ENCODE results near the gene KCNJ10.

The KCNJ10 gene

DNA sequence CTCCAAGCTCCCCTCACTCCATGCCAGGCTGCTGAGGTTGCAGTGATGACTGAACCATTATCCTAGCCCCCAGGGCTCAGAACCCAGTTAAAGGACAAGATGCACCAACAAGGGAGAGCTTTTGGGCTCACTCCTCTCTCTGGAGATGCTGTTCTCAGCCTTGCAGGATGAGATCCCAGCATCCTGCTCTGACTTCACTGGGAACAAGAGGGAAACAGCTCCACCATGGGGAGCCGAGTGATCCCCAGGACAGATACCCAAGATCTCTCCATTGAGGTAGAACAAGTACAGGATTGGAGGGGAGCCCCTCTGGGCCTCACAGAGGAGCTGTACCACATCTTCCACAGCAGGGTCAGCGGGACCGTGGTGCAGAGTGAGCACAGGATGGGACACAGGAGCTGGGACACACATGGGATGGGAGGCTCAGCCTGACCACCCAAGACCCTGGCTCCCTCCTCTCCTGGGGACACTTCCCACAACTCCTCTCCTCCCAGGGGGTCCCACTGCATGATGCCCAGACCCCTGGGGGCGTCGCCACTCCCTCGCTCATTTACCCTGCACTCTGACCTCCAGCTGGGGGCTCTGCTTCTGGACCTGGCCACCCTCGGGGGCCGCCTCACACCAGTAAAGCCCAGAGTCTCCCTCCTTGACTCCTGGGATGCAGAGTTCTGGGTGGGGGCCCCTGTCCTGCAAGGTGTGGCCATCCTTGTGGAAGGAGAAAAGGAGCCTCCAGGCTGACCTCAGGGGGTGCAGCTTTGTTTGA, 97.3 kb downstream of the KCNJ10 start:
- Histone ChIP-seq H3K27me3 (ENCODE audit: low read depth, low read length) (peaks cover 31% of the 10 kb centered on the region), H3K27ac (ENCODE audit: low read length) (no peak overlapping the region)

DNA sequence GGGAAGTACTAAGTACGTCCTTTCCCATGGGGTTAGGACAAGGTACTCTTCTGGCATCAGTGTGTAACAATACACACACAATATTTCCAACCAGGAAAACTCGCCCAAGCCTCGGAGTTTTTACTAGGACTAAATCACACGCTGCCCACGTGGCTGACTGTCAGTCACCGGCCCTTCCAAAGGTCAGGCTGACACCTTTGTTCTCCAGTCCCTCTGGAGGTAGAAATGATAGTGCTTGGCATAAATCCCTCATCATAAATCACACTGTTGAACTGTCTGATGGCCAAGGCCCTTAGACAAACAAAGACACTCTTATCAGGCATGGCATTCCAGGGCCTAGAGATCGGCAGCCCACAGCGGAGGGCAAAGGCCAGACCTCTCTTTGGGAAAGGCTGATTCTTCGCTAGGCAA, 99.0 kb downstream of the KCNJ10 start:
- H3K27me3 ChIP-seq (ENCODE audit: low read depth, low read length), result peaks cover 25% of the 10 kb centered on the region
- H3K79me2 ChIP-seq (ENCODE audit: low read length), result no peaks in the 10 kb centered on the region
- H3K9ac ChIP-seq (ENCODE audit: low read length), result no peak overlapping the region
- no peaks in the 10 kb centered on the region for H3K9me3 ChIP-seq (ENCODE audit: insufficient read depth, low read length)
- H3K4me2 ChIP-seq (ENCODE audit: low read length), result no peak overlapping the region
- peaks cover 3% of the 10 kb centered on the region for H3K36me3 ChIP-seq (replicated peaks; ENCODE audit: low read depth, low read length)
- H3K4me3 ChIP-seq (ENCODE audit: low read length), result no peak overlapping the region
- H3K4me1 ChIP-seq (ENCODE audit: low read length), result peaks cover 29% of the 10 kb centered on the region
- TF ChIP-seq EZH2phosphoT487 (IDR thresholded peaks at IDR 0.05; ENCODE audit: low read depth), result no peak
- TF ChIP-seq, protein P1, sequence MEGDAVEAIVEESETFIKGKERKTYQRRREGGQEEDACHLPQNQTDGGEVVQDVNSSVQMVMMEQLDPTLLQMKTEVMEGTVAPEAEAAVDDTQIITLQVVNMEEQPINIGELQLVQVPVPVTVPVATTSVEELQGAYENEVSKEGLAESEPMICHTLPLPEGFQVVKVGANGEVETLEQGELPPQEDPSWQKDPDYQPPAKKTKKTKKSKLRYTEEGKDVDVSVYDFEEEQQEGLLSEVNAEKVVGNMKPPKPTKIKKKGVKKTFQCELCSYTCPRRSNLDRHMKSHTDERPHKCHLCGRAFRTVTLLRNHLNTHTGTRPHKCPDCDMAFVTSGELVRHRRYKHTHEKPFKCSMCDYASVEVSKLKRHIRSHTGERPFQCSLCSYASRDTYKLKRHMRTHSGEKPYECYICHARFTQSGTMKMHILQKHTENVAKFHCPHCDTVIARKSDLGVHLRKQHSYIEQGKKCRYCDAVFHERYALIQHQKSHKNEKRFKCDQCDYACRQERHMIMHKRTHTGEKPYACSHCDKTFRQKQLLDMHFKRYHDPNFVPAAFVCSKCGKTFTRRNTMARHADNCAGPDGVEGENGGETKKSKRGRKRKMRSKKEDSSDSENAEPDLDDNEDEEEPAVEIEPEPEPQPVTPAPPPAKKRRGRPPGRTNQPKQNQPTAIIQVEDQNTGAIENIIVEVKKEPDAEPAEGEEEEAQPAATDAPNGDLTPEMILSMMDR (IDR thresholded peaks at IDR 0.05; ENCODE audit: low read depth, low read length), result no peak
- no peaks in the 10 kb centered on the region for H4K20me1 ChIP-seq (ENCODE audit: insufficient read depth, low read length)
- no peak overlapping the region for H3K27ac ChIP-seq (ENCODE audit: low read length)
- no peak overlapping the region for H2AFZ ChIP-seq (ENCODE audit: low read depth, low read length)

More for the DNA sequence above, 97.3 kb downstream of the KCNJ10 start:
- H2AFZ ChIP-seq (ENCODE audit: low read depth, low read length), result no peak overlapping the region
- no peak overlapping the region for H3K9ac ChIP-seq (ENCODE audit: low read length)
- no peaks in the 10 kb centered on the region for H3K36me3 ChIP-seq (replicated peaks; ENCODE audit: low read depth, low read length)
- peaks cover 25% of the 10 kb centered on the region for H3K4me1 ChIP-seq (ENCODE audit: low read length)
- no peaks in the 10 kb centered on the region for H4K20me1 ChIP-seq (ENCODE audit: insufficient read depth, low read length)
- H3K79me2 ChIP-seq (ENCODE audit: low read length), result no peaks in the 10 kb centered on the region
- no peak overlapping the region for H3K4me2 ChIP-seq (ENCODE audit: low read length)
- TF ChIP-seq, protein P1 (IDR thresholded peaks at IDR 0.05; ENCODE audit: low read depth, low read length), result no peak
- H3K9me3 ChIP-seq (ENCODE audit: insufficient read depth, low read length), result no peaks in the 10 kb centered on the region
- no peak overlapping the region for H3K4me3 ChIP-seq (ENCODE audit: low read length)

DNA sequence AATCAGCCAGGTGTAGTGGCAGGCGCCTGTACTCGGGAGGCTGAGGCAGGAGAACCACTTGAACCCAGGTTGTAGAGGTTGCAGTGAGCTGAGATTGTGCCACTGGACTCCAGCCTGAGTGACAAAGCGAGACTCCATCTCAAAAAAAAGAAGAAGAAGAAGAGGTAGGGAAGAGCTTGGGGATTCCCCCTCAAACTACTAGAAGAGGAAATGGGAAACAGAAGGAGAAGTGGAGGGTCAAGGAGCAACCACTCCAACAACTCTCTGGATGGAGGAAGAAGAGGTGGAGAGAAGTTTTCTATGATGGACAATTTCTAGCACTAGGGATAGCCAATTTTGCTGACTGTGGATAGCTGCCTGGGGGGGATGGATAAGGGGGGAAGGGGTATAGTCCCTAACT, 101.1 kb downstream of the KCNJ10 start:
- H3K9me3 ChIP-seq (ENCODE audit: insufficient read depth, low read length), result no peaks in the 10 kb centered on the region
- no peaks in the 10 kb centered on the region for H4K20me1 ChIP-seq (ENCODE audit: insufficient read depth, low read length)
- TF ChIP-seq EZH2phosphoT487 (IDR thresholded peaks at IDR 0.05; ENCODE audit: low read depth), result no peak
- TF ChIP-seq, protein P1 (IDR thresholded peaks at IDR 0.05; ENCODE audit: low read depth, low read length), result no peak
- peak overlapping the region; percentile 69 for H3K27ac ChIP-seq (ENCODE audit: low read length)
- peak overlapping the region; percentile 44; the same call in 1 of the 2 replicates for H3K9ac ChIP-seq (ENCODE audit: low read length)
- peak overlapping the region; percentile 52 for H3K4me2 ChIP-seq (ENCODE audit: low read length)
- H3K27me3 ChIP-seq (ENCODE audit: low read depth, low read length), result peaks cover 7% of the 10 kb centered on the region; the same call in 1 of the 2 replicates
- no peak overlapping the region for H2AFZ ChIP-seq (ENCODE audit: low read depth, low read length)
- H3K79me2 ChIP-seq (ENCODE audit: low read length), result no peaks in the 10 kb centered on the region
- H3K4me3 ChIP-seq (ENCODE audit: low read length), result peak overlapping the region; percentile 25; the same call in 1 of the 2 replicates
- H3K36me3 ChIP-seq (replicated peaks; ENCODE audit: low read depth, low read length), result peaks cover 3% of the 10 kb centered on the region
- H3K4me1 ChIP-seq (ENCODE audit: low read length), result peaks cover 29% of the 10 kb centered on the region

DNA sequence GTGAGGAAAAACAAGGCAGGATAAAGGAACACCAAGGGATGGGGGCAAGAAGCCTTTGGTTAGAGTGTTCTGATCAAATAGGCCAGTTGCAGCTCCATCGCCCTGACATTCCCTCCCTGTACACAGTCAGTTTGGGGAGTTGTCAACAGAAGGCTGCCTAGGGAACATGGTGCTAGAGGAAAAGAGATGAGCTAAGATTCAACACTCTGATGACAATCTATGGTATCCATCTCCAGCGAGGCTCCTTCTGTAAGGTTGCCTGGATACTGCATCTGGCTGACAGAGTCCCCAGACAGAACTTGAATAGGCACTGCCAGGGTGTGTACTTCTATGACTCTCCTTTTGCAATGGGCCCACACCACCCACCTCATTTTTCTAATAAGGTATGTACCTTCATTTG, 104.7 kb downstream of the KCNJ10 start:
- Histone ChIP-seq H3K27ac (ENCODE audit: low read length) (no peak overlapping the region), H3K27me3 (ENCODE audit: low read depth, low read length) (peaks cover 7% of the 10 kb centered on the region; the same call in 1 of the 2 replicates), H3K9me3 (ENCODE audit: insufficient read depth, low read length) (no peaks in the 10 kb centered on the region), H3K4me2 (ENCODE audit: low read length) (no peak overlapping the region), H3K4me1 (ENCODE audit: low read length) (peaks cover 52% of the 10 kb centered on the region), H3K36me3 (replicated peaks; ENCODE audit: low read depth, low read length) (peaks cover 3% of the 10 kb centered on the region), H2AFZ (ENCODE audit: low read depth, low read length) (no peak overlapping the region), H4K20me1 (ENCODE audit: insufficient read depth, low read length) (no peaks in the 10 kb centered on the region), H3K4me3 (ENCODE audit: low read length) (no peak overlapping the region), H3K9ac (ENCODE audit: low read length) (no peak overlapping the region), H3K79me2 (ENCODE audit: low read length) (no peaks in the 10 kb centered on the region)
- TF ChIP-seq, protein P1 (IDR thresholded peaks at IDR 0.05; ENCODE audit: low read depth, low read length), result no peak
- no peak for TF ChIP-seq EZH2phosphoT487 (IDR thresholded peaks at IDR 0.05; ENCODE audit: low read depth)

All from OCI-LY3 (cell line).